ENCODE data around the gene DYRK1A.

The DYRK1A gene

GRCh38 chr21:37421306-37421705 lies 54.7 kb downstream of the DYRK1A start:
- DNase-seq = no peak

GRCh38 chr21:37422382-37422781 lies 55.8 kb downstream of the DYRK1A start:
- no peak for DNase-seq

- DNase-seq = no peak
Observed at GRCh38 chr21:37423103-37423502, 56.5 kb downstream of the DYRK1A start.

GRCh38 chr21:37424396-37424795 lies 57.8 kb downstream of the DYRK1A start:
- DNase-seq = no peak

- DNase-seq = no peak
Observed at GRCh38 chr21:37425001-37425400, 58.4 kb downstream of the DYRK1A start.

GRCh38 chr21:37425684-37426083 lies 59.1 kb downstream of the DYRK1A start:
- DNase-seq = no peak

- no peak for DNase-seq
Observed at GRCh38 chr21:37427221-37427620, 60.6 kb downstream of the DYRK1A start.

GRCh38 chr21:37429356-37429755 lies 62.8 kb downstream of the DYRK1A start:
- no peak for DNase-seq

- no peak for DNase-seq
Observed at GRCh38 chr21:37430184-37430821, 63.7 kb downstream of the DYRK1A start.

GRCh38 chr21:37431243-37431642 lies 64.7 kb downstream of the DYRK1A start:
- DNase-seq = no peak

- DNase-seq = no peak
Observed at GRCh38 chr21:37432710-37433455, 66.3 kb downstream of the DYRK1A start.

GRCh38 chr21:37433456-37433840 lies 66.9 kb downstream of the DYRK1A start:
- DNase-seq = no peak

- DNase-seq = peak; percentile 30
Observed at GRCh38 chr21:37435120-37435519, 68.5 kb downstream of the DYRK1A start.

- no peak for DNase-seq
Observed at GRCh38 chr21:37435711-37436110, 69.1 kb downstream of the DYRK1A start.

GRCh38 chr21:37436174-37436573 lies 69.6 kb downstream of the DYRK1A start:
- DNase-seq = no peak

- no peak for DNase-seq
Observed at GRCh38 chr21:37437376-37438080, 71.0 kb downstream of the DYRK1A start.

GRCh38 chr21:37443683-37444082 lies 77.1 kb downstream of the DYRK1A start:
- DNase-seq = no peak

- DNase-seq = no peak
Observed at GRCh38 chr21:37445228-37445627, 78.7 kb downstream of the DYRK1A start.

- no peak for DNase-seq
Observed at GRCh38 chr21:37446552-37446951, 80.0 kb downstream of the DYRK1A start.

- no peak for DNase-seq
Observed at GRCh38 chr21:37447288-37447936, 80.8 kb downstream of the DYRK1A start.

GRCh38 chr21:37449302-37449937 lies 82.8 kb downstream of the DYRK1A start:
- no peak for DNase-seq

- no peak for DNase-seq
Observed at GRCh38 chr21:37450445-37450941, 83.9 kb downstream of the DYRK1A start.

GRCh38 chr21:37451446-37451845 lies 84.9 kb downstream of the DYRK1A start:
- no peak for DNase-seq
